ENCODE data around the gene IGBP1. TPM values are rescaled to one million over a fixed set of nuclear protein-coding genes. Genes with fewer than 3 reads are reported as not detected.
"Not testable (repeated sequence)": the region's sequence is repeated elsewhere in the genome, so short reads cannot be mapped to it uniquely, and the experiment has no call there.

The IGBP1 gene
- total RNA-seq: 80.4 TPM

DNA sequence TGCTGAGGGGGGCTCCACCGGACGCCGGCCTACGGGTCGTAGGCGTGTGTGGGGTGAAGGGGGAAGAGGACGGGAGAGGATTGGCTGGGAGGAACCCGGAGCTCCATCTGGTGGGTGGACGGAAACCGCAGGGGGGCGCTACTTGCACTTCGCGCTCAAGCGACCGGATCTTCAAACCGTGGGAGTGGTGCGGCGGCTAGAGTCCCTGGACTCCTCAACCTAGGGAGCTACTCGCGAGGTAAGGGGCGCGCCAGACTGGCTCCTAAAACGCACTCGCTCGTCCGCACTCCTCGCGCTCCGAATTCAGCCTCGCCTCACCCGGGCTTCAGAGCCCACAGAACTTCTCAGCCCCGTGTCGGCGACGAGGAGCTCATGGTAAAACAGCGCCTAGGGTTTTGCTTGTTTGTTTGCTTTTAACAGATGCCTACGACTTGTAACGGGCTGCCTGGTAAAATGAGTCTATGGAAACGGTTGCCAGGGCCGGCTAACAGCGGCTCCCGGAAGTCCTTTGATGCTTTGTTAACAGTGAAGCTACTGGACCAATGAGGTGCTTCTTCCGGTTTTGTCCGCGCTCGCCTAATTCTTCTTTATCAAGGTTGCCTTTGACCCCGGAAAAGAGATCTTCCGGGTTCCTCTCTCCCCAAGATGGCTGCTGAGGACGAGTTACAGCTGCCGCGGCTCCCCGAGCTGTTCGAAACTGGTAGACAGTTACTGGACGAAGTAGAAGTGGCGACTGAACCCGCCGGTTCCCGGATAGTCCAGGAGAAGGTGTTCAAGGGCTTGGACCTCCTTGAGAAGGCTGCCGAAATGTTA, at the start of gene IGBP1:
Gene IGBP1 (plus strand): TSS at position 145 of the 813 bp plus-strand sequence. CDS start 501 bp downstream, at position 646.
- peak; percentile 91 for DNase-seq

DNA sequence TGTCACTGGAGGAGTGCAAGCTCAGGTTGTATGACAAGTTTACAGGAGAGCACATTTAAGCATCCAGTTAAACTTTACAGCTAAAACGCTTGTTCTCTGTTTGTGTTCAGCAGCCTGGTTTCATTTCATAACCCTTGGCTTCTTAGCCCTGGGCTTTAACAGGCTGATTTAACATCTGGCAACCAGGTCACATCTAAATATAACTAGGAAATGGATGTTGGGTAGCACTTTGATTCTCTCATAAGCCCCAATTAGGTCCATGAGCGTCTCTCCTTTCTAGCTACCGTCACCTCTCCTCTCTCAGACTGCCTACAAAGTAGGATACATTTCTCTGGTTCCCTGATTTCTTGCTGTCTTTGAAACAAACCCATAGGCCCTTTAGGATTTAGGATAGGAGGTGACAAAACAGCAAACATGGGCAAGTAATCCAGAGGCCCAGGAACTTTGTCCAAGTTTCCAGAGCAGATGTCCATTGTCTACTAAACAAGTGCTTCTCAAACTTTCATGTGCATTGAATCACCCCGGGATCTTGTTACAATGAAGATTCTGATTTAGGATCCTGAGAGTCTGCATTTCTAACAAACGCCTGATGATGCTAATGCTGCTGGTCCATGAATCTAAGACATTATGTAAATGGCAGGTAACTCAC, 48.5 kb upstream of the IGBP1 start:
- peak; percentile 7 for DNase-seq

DNA sequence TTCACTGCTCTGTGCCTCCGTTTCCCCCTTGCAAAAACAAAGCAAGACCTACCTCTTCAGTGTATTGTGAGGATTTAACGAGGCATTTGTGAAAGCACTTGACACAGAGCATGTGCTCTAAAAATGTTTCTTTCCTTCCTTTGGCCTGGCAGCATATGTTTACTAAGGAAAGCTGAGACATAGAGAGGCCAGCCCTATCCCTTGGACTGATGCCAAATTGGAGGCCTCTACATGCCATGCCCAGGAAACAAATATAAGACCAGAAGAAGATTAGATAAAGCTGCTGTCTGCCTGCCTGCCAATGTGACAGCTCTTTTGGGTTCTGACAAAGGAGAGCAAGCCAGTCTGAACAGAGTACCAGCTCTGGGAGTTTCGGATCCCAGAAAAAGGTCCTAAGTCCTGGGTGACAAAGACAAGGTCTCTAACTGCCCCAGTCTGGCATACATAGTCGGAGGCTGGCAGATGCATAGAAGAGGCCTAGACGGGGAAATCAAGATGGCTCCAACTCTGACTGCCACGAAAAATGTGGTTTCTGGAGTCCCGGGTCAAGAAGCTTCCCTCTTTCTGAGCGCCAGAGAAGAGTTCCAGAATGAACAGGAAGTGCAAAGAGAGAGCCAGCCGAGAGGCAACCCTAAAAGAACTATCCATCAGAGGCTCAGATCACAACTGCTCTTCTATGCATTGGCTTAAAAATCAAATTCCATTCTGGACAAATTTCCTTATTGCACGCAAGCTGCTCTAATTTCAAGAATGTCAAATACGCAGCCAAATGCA, 45.2 kb upstream of the IGBP1 start:
- peak; percentile 72 for DNase-seq

- no peak for DNase-seq
These were observed 44.5 kb upstream of the IGBP1 start for GRCh38 chrX:70088751-70089150.

DNA sequence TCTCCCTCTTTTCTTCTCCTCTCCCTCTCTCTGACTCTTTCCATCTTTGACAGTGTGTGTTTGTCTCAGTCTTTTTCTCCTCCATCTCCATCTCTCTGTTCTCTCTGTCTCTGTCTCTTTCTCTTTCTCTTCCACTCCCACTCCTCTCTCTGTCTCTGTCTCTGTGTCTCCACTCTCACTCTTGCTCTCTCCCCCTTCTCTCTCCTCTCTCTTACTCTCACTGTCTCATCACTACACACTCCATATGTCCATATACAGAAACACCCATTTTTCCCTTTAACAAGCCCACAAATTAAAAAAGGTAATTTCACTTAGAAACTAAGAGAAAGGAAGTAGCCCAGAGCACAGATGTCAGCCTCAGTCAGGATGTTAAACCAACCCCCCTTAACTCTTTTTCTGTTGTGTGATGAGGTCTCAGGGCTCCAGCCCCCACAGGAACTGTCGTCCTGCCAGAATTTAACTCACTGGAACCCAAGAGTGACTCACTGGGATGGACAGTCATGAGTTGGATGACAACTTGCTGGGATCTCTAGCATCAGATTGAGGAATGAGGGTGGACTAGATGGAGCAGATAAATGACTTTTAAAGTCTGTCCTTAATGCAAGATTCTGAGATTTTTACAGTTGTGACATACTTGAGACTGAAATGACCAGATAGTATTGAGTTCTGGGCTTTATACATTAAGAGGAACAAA, 43.5 kb upstream of the IGBP1 start:
- DNase-seq: no peak

DNA sequence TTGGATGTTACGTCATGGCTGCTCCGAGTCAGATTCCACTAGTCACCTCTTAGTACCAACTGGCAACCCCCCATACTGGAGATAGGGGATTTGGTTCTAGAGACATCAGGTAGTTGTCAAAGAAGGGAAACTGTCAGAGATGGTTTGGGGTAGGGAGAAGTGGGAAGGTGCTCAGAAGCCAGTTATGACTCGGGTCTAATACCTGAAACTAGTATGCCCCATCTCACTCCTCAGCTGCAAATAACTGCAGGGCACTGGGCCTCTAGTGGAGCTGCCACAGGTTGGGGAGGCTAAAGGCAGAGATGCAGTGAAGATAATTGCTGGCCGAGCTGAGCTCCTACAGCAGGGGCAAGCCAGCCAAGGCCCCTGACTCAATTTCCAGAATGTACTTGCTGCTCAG, 41.0 kb upstream of the IGBP1 start:
- no peak for DNase-seq

GRCh38 chrX:70096052-70096451, 37.2 kb upstream of the IGBP1 start:
- DNase-seq: no peak

GRCh38 chrX:70105229-70105628, 28.0 kb upstream of the IGBP1 start:
- no peak for DNase-seq

DNA sequence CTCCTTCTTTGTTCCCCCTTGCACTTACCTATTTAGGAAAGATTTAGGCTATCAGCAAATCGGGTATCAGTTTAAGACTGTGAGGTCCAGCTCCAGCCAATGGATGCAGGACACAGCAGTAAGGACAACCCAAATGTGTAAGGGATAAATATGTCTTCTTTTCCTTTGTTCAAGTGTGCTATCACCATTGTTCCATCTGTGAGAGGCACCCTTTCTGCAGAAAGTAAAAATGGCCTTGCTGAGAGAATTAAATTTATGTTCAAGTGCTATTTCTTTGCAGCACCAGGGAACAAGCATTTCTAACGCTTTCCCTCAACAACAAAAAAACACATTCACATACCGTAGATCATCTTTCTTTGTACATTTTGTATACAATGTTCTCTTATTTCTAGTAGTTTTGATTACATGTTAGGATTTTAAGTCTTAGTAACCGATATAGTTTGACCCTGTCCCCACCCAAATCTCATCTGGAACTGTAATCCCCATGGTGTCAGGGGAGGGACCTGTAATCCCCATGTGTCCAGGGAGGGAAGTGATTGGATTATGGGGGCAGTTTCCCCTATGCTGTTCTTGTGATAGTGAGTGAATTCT, 21.7 kb upstream of the IGBP1 start:
- DNase-seq: not testable (repeated sequence)

GRCh38 chrX:70117738-70118137, 15.5 kb upstream of the IGBP1 start:
- DNase-seq: no peak

GRCh38 chrX:70123014-70123413, 10.2 kb upstream of the IGBP1 start:
- DNase-seq: not testable (repeated sequence)

DNA sequence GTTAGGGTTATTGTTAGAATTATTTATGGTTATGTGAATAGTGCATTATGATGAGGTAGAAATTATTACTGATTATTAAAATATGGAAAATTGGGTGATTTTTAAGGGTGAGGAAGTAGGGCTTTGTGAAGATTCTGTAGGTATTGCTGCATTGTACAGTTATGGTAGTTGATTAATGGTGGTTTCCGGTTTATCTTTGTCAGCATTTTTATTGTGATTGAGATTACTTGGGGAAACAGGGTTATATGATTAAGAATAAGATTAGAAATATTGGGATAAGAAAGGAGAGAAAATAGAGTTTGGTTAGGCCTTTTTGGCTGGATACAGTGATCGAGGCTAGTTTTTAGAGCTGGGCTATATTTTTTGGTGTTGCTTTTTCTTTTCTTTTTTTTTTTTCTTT, 8.6 kb upstream of the IGBP1 start:
- no peak for DNase-seq

- DNase-seq: no peak
These were observed 5.2 kb upstream of the IGBP1 start for GRCh38 chrX:70128071-70128470.

GRCh38 chrX:70129816-70130215, 3.4 kb upstream of the IGBP1 start:
- DNase-seq: no peak

DNA sequence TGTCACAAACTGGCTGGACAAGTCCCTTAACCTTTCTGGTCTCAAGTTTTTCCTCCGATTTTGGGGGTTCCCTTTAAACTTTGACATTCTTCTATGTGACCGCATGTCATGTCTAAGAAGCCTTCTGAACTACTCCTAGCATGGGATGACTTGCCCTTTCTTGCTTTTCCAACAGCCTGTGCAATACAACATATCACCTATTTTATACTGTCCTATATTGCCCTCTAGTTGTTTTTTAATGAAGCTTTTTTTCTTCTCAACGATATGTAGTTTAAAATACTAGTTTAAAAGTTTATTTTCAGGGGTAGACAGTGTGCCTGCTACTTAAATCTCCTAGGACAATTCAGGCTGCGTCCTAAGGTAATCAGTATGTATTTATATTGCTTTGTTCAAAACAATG, 1.0 kb upstream of the IGBP1 start:
- DNase-seq: peak; percentile 2

DNA sequence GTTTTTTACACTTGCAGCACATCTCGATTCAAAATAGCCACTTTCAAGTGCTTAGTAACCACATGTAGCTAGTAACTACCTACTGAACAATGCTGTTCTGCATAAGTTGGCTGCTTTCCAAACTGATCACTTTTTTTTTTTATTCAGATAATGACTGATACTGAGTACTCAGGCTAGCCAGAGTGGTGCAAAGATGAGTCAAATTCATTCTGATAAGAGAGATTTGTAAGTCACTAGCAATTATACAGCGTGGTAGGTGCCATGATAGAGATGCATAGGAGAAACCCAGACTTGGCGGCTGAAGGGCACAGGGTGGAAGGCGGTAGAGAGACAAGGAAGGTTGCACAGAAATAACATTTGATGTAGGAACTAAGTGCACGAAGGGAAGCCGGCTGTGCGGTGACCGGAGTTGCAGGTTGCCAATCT, 357 bp upstream of the IGBP1 start:
- DNase-seq: no peak

DNA sequence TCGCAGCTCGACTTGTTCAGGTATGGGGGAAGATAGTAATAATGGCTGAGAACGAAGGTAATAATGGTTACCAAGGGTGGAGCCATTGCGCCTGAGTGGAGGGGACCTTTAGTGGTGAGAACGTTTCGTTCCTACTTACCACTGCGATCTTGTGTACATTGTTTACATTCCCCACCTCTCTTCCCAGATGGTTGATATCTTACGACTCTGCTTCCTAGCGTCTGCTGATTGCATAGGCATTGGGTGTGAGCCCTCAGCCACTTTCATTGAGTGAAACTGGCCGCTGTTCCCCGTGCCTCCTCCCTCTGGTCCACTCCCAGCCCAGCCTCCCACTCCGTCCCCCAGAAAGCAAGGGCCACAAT, 850 bp downstream of the IGBP1 start:
- no peak for DNase-seq

DNA sequence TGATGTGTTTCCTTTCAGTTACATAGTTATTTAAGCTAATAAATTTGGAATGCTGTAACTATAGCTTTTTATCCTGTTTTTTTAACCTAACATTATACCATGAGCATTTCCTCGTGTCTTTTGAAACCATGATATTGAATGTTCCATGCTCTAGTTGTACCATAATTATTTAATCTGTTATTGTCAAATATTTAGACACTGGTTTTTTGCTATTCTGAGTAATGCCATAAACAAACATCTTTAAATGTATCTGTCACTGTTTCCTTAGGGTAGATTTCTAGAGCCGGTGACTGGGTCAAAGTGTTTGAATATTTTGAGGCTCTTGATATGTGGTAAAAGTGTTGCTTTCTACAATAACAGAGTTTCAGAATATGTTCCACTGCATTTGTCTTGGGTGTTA, 5.4 kb downstream of the IGBP1 start:
- no peak for DNase-seq

- DNase-seq: no peak
These were observed 6.5 kb downstream of the IGBP1 start for GRCh38 chrX:70139736-70140135.

DNA sequence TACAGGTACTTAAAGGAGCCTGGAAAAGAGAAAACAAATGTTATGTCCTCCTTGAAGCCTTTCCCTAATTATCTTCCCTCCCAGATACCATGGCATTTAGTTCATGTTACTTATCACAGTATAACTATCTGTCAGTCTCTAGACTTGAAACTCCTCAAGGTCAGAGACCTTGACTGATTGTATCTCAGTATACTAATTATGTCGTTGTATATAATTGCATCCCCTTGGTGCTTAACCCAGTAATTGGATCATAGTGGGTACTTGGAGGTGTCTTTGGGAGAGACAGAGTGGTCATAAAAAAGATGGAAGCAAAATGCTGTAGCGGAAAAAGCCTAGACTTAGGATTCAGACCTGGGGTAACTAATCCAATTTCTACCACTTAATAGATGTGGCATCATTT, 8.1 kb downstream of the IGBP1 start:
- DNase-seq: no peak

GRCh38 chrX:70166601-70167590, 33.6 kb downstream of the IGBP1 start:
- DNase-seq: no peak
